Sigmoid colon (tissue), 7 donors: ENCODE results near the gene FGG. TPM values are rescaled to one million over a fixed set of nuclear protein-coding genes. Genes with fewer than 3 reads are reported as not detected.
"Not testable (repeated sequence)": the region's sequence is repeated elsewhere in the genome, so short reads cannot be mapped to it uniquely, and the experiment has no call there.

Experiments used
- DNase-seq: peaks from one replicate; pipeline ENCODE4 v3.0.0-alpha.2; 2019
- H3K27ac ChIP-seq, 4 donors: fragments of 200-600 bp; sonication (generic); one replicate each; pipeline ENCODE4 v1.5.1; 2016 to 2019; ENCODE audit warnings: mild to moderate bottlenecking in 1 of 4
- H3K27me3 ChIP-seq, 3 donors: fragments of 200-600 bp; sonication (generic); one replicate each; pipeline ENCODE4 v1.5.1; 2019; ENCODE audit warnings: mild to moderate bottlenecking in 1 of 3
- H3K36me3 ChIP-seq, 4 donors: fragments of 200-600 bp; sonication (generic); one replicate each; pipeline ENCODE4 v1.5.1; 2016 to 2019
- H3K4me1 ChIP-seq, 4 donors: fragments of 200-600 bp; sonication (generic); one replicate each; pipeline ENCODE4 v1.5.1; 2017 to 2019
- H3K4me3 ChIP-seq, 4 donors: fragments of 200-600 bp; sonication (generic); one replicate each; pipeline ENCODE4 v1.5.1; 2017 to 2019; ENCODE audit warnings: mild to moderate bottlenecking in 2 of 4, moderate library complexity in 1 of 4
- H3K9me3 ChIP-seq, 4 donors: fragments of 200-600 bp in 3 of 4; sonication (generic) in 3 of 4; one replicate each; pipeline versions ENCODE4 v1.5.1 to v1.6.1; 2013 to 2019
- CTCF ChIP-seq, 4 experiments: fragments of 450-650 bp in 3 of 4; fragments of 200-600 bp in 1 of 4; IDR thresholded peaks; one replicate each; pipeline ENCODE4 v1.5.1; 2016 to 2019; ENCODE audit warnings: antibody characterized with exemption in 4 of 4, mild to moderate bottlenecking in 3 of 4, moderate library complexity in 2 of 4
- EP300 ChIP-seq, 4 donors: sonication (generic); formaldehyde crosslinking; IDR thresholded peaks; one replicate each; pipeline ENCODE4 v1.6.1; 2017; ENCODE audit warnings: antibody characterized with exemption in 4 of 4
- POLR2A ChIP-seq, 2 donors: fragments of 450-650 bp; IDR thresholded peaks; one replicate each; pipeline ENCODE4 v1.6.1; 2016; ENCODE audit warnings: antibody characterized with exemption in 2 of 2, mild to moderate bottlenecking in 2 of 2, moderate library complexity in 2 of 2
- POLR2AphosphoS5 ChIP-seq, 4 donors: sonication (generic); formaldehyde crosslinking; IDR thresholded peaks; one replicate each; pipeline ENCODE4 v1.6.1; 2017; ENCODE audit warnings: antibody characterized with exemption in 4 of 4
- WGBS, 2 donors: extraction: QIAGEN DNeasy Blood & Tissue Kit; methylation state at CpG; one replicate each; pipeline ENCODE4 v1.1.7; 2013; 5-methylcytosine and 5-hydroxymethylcytosine counted together
- intact Hi-C: fragments of 100-400 bp; cut with DNase I; formaldehyde crosslinking; loops from one replicate; pipeline ENCODE4 v1.15.1; 2023
- polyA plus RNA-seq, 3 donors: library from polyadenylated mRNA; stranded (reverse); fragments of 200-250 nt; gene quantifications; one replicate each; pipeline ENCODE4 v1.2.3, GENCODE V29; 2013
- total RNA-seq, 4 donors: library from RNA; depleted of rRNA; stranded (reverse); fragments of >200 nt; gene quantifications; one replicate each; pipeline ENCODE4 v1.1.0, GENCODE V29; 2016
- donor health status: healthy with polysubstance abuse.
- donor health status: Bipolar disorder and iron deficiency.
- donor health status: healthy.

The FGG gene
- total and polyA plus RNA-seq, 7 donors: 0.22 TPM; not detected in 6

DNA sequence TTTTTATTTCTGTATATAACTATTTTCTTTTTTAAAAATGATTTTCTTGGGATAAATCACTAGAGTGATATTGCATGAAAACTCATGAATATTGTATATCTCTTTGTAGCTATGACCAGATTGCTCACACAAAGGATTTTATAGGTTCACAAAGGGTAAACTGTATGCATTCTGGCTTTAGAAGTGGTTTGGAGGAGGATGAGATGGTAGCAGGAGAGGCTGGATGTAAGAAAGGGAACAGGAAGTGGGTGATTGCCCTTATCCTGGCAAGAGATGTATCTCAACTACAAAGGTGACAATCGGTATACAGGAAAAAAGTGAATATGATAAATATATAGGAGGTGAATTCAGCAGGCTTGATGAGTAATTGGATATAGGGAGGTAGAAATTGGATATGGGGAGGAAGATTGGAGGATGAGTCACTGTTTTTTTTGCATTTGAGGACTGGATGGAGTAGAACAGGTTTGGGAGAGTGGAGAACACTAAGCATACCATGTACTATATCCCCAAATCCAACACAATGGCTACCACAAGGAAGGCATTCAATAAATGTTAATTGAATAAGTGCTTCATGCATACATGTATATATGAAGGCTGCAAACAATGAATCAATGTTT is 9.9 kb downstream of the FGG start:
- Histone ChIP-seq H3K27ac (no peak overlapping the region), H3K4me1 (no peaks in the 10 kb centered on the region), H3K27me3 (no peaks in the 10 kb centered on the region), H3K9me3 (no peaks in the 10 kb centered on the region), H3K36me3 (no peaks in the 10 kb centered on the region), H3K4me3 (no peak overlapping the region)
- 53 to 65% methylated on average over 1 of the region's 1 CpG for WGBS, 2 donors
- intact Hi-C loops: no loop called here
- DNase-seq: no peak
- TF ChIP-seq EP300 (IDR thresholded peaks at IDR 0.05) (no peak), CTCF (IDR thresholded peaks at IDR 0.05) (no peak), POLR2A (IDR thresholded peaks at IDR 0.05) (no peak), POLR2AphosphoS5 (IDR thresholded peaks at IDR 0.05) (no peak)

GRCh38 chr4:154597798-154598774 is 14.4 kb downstream of the FGG start:
- TF ChIP-seq CTCF (IDR thresholded peaks at IDR 0.05) (no peak), EP300 (IDR thresholded peaks at IDR 0.05) (no peak), POLR2A (IDR thresholded peaks at IDR 0.05) (no peak), POLR2AphosphoS5 (IDR thresholded peaks at IDR 0.05) (no peak)
- H3K4me1 ChIP-seq: no peaks in the 10 kb centered on the region
- no peak overlapping the region for H3K27ac ChIP-seq
- WGBS, 2 donors: 65 to 79% methylated on average over 7 of the region's 7 CpGs
- no peaks in the 10 kb centered on the region for H3K9me3 ChIP-seq
- no peaks in the 10 kb centered on the region for H3K27me3 ChIP-seq
- DNase-seq: no peak
- no peaks in the 10 kb centered on the region for H3K36me3 ChIP-seq
- no peak overlapping the region for H3K4me3 ChIP-seq
- intact Hi-C loops: no loop called here

DNA sequence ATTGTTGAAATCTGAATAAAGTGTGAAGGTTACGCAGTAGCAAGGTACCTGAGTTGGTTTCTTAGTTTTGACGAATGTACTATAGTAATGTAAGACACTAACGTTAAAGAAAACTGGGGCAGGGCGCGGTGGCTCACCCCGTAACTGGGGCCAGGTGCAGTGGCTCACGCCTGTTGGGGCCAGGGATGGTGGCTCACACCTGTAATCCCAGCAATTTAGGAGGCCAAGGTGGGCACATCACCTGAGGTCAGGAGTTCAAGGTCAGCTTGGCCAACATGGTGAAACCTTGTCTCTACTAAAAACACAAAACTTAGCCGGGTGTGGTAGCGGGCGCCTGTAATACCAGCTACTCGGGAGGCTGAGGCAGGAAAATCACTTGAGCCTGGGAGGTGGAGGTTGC is 15.2 kb downstream of the FGG start:
- not testable (repeated sequence) for H3K4me3 ChIP-seq

DNA sequence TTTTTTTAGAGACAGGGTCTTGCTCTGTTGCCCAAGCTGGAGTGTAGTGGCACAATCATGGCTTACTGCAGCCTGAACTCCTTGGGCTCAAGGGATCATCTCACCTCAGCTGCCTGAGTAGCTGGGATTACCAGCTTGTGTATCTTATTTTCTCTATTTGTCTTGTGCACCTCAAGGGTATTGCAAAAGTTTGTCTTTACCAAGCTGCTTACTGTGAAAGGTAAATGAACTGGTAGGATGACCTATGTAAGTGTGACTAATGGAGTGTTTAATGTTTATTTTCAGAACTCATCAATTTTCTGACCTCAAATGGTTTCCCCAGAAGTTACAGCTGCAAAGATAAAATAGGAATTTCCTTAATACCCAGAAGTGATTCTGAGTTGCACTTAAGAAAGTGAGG is 16.6 kb downstream of the FGG start:
- Histone ChIP-seq H3K9me3 (no peaks in the 10 kb centered on the region), H3K27me3 (no peaks in the 10 kb centered on the region), H3K27ac (no peak overlapping the region), H3K36me3 (no peaks in the 10 kb centered on the region), H3K4me3 (no peak overlapping the region), H3K4me1 (no peaks in the 10 kb centered on the region)
- intact Hi-C loops: no loop called here
- no peak for DNase-seq
- TF ChIP-seq POLR2AphosphoS5 (IDR thresholded peaks at IDR 0.05) (no peak), POLR2A (IDR thresholded peaks at IDR 0.05) (no peak), CTCF (IDR thresholded peaks at IDR 0.05) (no peak), EP300 (IDR thresholded peaks at IDR 0.05) (no peak)

More for the DNA sequence above, 15.2 kb downstream of the FGG start:
- 91 to 94% methylated on average over 11 of the region's 11 CpGs for WGBS, 2 donors
- H3K36me3 ChIP-seq, H3K27ac ChIP-seq, H3K27me3 ChIP-seq, intact Hi-C loops, DNase-seq, H3K4me1 ChIP-seq, H3K9me3 ChIP-seq: not testable (repeated sequence)

GRCh38 chr4:154594343-154594742 is 18.1 kb downstream of the FGG start:
- H3K27ac ChIP-seq, DNase-seq, H3K4me1 ChIP-seq, H3K27me3 ChIP-seq, intact Hi-C loops, H3K36me3 ChIP-seq, H3K4me3 ChIP-seq, H3K9me3 ChIP-seq: not testable (repeated sequence)
- 92 to 95% methylated on average over 3 of the region's 3 CpGs for WGBS, 2 donors
